GM18861 (cell line): ENCODE data around the gene ORMDL1.
"Not testable (repeated sequence)": the region's sequence is repeated elsewhere in the genome, so short reads cannot be mapped to it uniquely, and the experiment has no call there.

ENCODE experiments used
- ATAC-seq: cut with Tn5 transposase; IDR thresholded peaks from one replicate; pipeline ENCODE4 v1.9.1; 2021; ENCODE audit not compliant: unreplicated experiment

The ORMDL1 gene

DNA sequence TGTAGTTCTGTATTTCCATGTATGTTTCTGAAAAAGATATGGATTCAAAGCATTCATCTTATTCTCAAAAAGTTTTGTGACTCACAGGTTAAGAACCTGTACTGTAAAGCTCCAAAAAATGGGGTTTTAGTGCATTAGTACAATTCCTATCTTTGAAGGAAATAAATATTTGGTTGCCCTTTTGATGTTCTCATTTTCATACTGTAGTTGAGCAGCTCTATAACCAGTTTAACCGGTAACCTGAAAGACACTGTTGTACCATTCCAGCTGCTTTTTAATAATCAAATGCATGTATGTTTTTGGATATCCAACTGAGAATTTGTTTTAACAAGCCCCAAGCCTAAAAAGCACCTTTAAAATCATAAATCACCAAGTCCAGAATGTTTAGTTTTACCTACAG, 11.9 kb downstream of the ORMDL1 start:
- ATAC-seq, result no peak

- ATAC-seq, result no peak
Measured at GRCh38 chr2:189770590-189771322, 13.4 kb downstream of the ORMDL1 start.

GRCh38 chr2:189763908-189764661, 20.1 kb downstream of the ORMDL1 start:
- ATAC-seq, result no peak

DNA sequence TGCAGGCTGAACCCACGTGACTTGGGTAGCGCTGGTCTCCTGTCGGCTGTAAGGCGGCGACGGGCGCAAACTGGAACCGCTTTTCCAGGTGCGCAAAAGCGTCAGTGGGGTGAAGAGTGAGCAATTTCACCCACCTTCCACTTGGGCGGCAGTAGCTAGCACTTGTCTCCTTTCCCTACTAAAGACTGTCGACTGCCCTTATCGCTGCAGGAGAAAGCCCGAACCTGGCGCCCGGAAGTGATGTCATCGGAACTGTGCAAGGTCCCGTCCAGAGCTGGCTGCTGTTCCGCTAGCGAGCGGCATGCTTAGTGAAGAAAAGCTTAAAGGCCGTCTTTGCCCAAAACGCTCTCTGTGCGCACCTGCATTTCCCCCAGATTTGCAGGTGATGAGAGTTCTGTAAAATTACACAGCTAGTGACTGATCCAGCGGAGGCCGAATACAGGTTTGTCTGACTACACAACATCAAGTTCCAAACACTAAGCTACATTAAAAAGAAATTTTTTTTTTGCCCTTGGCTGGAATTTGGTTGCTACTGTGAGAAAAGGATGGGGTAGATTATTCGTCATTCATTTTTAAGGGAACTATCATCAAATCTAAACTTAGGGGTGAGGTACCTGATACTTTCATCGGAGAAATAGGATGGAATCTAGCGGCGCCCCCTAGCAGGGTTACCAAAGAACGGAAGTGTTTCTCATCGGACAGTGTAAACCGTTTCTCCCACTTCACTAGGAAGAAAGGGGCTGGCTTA, 21.4 kb downstream of the ORMDL1 start, which contains the start of gene OSGEPL1:
OSGEPL1 (minus strand) TSS at position 242 of the 748 bp plus-strand sequence. CDS start 1,152 bp downstream, outside the sequence.
- ATAC-seq, result peak; percentile 86

GRCh38 chr2:189762229-189762550, 21.9 kb downstream of the ORMDL1 start:
- ATAC-seq, result no peak

DNA sequence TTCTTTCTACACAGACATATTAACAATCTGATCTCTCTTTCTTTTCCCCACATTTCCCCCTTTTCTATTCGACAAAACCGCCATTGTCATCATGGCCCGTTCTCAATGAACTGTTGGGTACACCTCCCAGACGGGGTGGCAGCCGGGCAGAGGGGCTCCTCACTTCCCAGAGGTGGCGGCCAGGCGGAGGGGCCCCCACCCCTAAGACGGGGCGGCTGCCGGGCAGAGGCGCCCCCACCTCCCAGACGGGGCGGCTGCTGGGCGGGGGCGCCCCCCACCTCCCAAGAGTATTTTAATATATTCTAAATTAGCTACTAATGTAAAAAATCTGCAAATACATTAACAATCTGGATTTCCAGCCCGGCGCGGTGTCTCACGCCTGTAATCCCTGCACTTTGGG, 24.0 kb downstream of the ORMDL1 start:
- not testable (repeated sequence) for ATAC-seq

- no peak for ATAC-seq
Measured at GRCh38 chr2:189756311-189756952, 27.7 kb downstream of the ORMDL1 start.

- peak; percentile 49 for ATAC-seq
Measured at GRCh38 chr2:189751080-189751658, 33.0 kb downstream of the ORMDL1 start.

DNA sequence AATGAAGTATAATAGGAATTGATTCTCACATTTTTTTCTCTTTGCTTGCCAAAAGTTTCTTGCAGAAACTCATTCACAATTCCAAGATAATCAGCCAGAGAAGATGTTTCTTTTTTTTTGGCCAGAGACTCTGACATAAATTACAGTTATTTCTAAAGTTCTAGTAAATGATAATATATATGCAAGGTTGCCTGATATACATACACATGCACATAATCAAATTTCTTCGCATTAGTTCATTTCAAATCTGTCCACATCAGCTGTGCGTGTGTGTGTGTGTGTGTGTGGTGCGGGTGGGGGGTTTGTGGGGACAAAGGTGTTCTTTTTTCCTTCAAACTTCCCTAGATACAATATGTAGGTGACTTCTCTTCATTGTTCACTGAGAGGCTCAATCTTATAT, 54.7 kb downstream of the ORMDL1 start:
- ATAC-seq, result no peak

GRCh38 chr2:189726849-189727248, 57.3 kb downstream of the ORMDL1 start:
- ATAC-seq, result no peak

GRCh38 chr2:189726271-189726670, 57.9 kb downstream of the ORMDL1 start:
- no peak for ATAC-seq

DNA sequence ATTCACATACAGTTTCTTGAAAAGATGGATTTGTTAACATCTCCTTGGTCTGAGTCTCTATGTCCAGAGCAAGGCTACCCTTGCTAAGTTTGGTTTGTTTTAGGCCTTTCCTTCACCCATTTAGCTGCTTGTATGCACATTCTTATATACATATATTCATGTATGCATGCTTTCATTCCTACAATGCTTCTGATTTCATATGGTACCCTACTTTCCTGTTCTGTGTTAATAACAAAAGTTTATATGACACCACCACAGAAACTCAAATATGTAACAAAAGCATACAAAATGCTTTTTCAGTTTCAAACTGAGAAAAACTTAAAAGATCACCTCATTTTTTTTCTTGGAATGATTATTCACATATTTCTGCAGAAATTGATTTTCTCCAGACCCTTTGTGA, 60.9 kb downstream of the ORMDL1 start:
- ATAC-seq, result no peak
